Parathyroid adenoma (tissue), 2 donors: ENCODE measurements around the gene RGS3.

Experiments
- H2AFZ ChIP-seq: fragments of 300-600 bp; sonication (generic); one replicate; pipeline ENCODE4 v1.7.0; 2017; ENCODE audit warnings: antibody characterized with exemption, mild to moderate bottlenecking
- H3K27ac ChIP-seq: fragments of 300-600 bp; sonication (generic); one replicate; pipeline ENCODE4 v1.7.0; 2017
- H3K27me3 ChIP-seq: fragments of 300-600 bp; sonication (generic); one replicate; pipeline ENCODE4 v1.7.0; 2017; ENCODE audit warnings: low read length; ENCODE audit not compliant: control insufficient read depth, insufficient read depth
- H3K36me3 ChIP-seq: fragments of 300-600 bp; sonication (generic); one replicate; pipeline ENCODE4 v1.7.0; 2017; ENCODE audit warnings: low read length; ENCODE audit not compliant: control insufficient read depth, insufficient read depth
- H3K4me1 ChIP-seq: fragments of 300-600 bp; sonication (generic); one replicate; pipeline ENCODE4 v1.7.0; 2017; ENCODE audit warnings: control low read depth
- H3K4me2 ChIP-seq: fragments of 300-600 bp; sonication (generic); one replicate; pipeline ENCODE4 v1.7.0; 2017; ENCODE audit warnings: low read length
- H3K4me3 ChIP-seq: fragments of 300-600 bp; sonication (generic); one replicate; pipeline ENCODE4 v1.7.0; 2017; ENCODE audit warnings: low read depth, low read length
- H3K79me2 ChIP-seq: fragments of 300-600 bp; sonication (generic); one replicate; pipeline ENCODE4 v1.7.0; 2017; ENCODE audit warnings: control low read depth
- H3K9ac ChIP-seq: fragments of 300-600 bp; sonication (generic); one replicate; pipeline ENCODE4 v1.7.0; 2017; ENCODE audit warnings: mild to moderate bottlenecking
- H3K9me3 ChIP-seq: fragments of 300-600 bp; sonication (generic); one replicate; pipeline ENCODE4 v1.7.0; 2017; ENCODE audit warnings: low read length; ENCODE audit not compliant: control insufficient read depth
- TF ChIP-seq, protein P1 (sequence below): fragments of 300-600 bp; sonication (generic); IDR thresholded peaks from one replicate; pipeline ENCODE4 v1.7.0; 2017; ENCODE audit warnings: antibody characterized with exemption, mild to moderate bottlenecking
- donor health status: primary hyperparathyroidism.

RGS3 gene

DNA sequence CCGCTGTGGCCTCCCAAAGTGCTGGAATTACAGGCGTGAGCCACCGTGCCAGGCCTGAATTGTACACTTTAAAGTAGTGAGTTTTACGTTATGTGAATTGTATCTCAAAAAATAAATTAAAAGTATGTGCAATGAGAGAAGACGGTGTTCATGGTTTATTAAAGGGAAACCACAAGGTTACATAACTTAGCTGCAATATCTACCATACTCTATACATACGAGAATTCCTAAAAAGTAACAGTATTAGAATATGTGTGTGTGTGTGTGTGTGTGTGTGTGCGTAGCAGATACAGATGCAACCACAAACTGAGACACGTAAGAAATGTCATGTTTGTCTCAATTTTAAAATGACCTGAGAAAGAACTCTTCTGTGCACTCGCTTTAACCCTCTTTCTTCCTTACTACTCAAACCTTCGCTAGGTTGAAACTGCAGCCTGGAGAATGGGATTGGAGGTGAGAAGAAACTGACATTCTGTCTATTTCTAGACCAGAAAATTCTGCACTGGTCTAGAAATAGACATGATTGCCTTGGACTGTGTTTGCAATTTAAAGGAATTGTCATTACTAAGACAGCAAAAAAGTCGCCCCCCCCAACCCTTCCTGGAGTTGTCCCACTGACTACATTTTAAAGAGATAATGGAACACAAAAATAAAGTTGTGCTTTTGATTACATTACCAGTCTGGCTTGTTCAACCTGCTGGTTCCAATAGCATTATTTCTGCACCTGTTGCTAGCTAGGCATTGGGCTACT, 167.0 kb downstream of the RGS3 start:
- no peaks in the 10 kb centered on the region for H3K4me1 ChIP-seq
- H3K36me3 ChIP-seq, result no peaks in the 10 kb centered on the region
- no peak overlapping the region for H2AFZ ChIP-seq
- H3K9ac ChIP-seq, result no peak overlapping the region
- no peaks in the 10 kb centered on the region for H3K9me3 ChIP-seq
- H3K4me3 ChIP-seq, result no peak overlapping the region
- no peak overlapping the region for H3K4me2 ChIP-seq
- TF ChIP-seq, protein P1, sequence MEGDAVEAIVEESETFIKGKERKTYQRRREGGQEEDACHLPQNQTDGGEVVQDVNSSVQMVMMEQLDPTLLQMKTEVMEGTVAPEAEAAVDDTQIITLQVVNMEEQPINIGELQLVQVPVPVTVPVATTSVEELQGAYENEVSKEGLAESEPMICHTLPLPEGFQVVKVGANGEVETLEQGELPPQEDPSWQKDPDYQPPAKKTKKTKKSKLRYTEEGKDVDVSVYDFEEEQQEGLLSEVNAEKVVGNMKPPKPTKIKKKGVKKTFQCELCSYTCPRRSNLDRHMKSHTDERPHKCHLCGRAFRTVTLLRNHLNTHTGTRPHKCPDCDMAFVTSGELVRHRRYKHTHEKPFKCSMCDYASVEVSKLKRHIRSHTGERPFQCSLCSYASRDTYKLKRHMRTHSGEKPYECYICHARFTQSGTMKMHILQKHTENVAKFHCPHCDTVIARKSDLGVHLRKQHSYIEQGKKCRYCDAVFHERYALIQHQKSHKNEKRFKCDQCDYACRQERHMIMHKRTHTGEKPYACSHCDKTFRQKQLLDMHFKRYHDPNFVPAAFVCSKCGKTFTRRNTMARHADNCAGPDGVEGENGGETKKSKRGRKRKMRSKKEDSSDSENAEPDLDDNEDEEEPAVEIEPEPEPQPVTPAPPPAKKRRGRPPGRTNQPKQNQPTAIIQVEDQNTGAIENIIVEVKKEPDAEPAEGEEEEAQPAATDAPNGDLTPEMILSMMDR, result no peak
- no peaks in the 10 kb centered on the region for H3K27me3 ChIP-seq
- H3K79me2 ChIP-seq, result no peaks in the 10 kb centered on the region
- H3K27ac ChIP-seq, result no peak overlapping the region

DNA sequence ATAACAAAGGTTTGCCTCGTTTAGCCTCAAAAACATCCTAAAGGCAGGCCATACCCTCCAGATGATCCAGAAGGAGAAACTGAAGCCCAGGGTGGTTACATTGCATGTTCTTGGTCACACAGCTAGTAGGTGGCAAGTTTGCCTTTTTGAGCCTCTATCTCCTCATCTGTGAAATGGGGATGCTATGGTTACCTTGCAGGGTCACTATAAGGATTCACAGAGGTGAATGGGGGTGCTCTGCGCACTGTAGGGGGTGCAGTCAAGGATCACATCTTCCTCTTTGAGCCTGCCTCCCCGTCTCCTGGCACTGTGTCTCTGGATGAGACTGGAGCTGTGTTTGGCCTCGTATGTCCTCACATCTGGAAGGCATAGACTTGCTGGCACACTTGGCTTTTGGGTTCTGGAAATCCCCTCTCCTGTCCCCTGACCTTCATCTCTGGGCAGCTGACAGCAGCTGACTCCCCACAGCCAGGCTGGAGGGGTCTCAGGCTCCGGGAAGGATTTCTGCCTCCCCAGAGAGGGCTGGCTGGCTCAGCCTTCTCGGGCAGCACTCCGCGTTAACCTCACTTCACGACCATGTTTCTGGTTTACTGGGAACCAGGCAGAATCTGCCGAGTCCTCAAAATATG, 167.7 kb downstream of the RGS3 start:
- H3K4me3 ChIP-seq, result no peak overlapping the region
- H3K4me1 ChIP-seq, result no peaks in the 10 kb centered on the region
- no peak overlapping the region for H3K9ac ChIP-seq
- no peaks in the 10 kb centered on the region for H3K27me3 ChIP-seq
- no peaks in the 10 kb centered on the region for H3K79me2 ChIP-seq
- no peak overlapping the region for H3K27ac ChIP-seq
- no peak overlapping the region for H2AFZ ChIP-seq
- H3K4me2 ChIP-seq, result no peak overlapping the region
- H3K9me3 ChIP-seq, result no peaks in the 10 kb centered on the region
- no peaks in the 10 kb centered on the region for H3K36me3 ChIP-seq
- TF ChIP-seq, protein P1, result no peak

DNA sequence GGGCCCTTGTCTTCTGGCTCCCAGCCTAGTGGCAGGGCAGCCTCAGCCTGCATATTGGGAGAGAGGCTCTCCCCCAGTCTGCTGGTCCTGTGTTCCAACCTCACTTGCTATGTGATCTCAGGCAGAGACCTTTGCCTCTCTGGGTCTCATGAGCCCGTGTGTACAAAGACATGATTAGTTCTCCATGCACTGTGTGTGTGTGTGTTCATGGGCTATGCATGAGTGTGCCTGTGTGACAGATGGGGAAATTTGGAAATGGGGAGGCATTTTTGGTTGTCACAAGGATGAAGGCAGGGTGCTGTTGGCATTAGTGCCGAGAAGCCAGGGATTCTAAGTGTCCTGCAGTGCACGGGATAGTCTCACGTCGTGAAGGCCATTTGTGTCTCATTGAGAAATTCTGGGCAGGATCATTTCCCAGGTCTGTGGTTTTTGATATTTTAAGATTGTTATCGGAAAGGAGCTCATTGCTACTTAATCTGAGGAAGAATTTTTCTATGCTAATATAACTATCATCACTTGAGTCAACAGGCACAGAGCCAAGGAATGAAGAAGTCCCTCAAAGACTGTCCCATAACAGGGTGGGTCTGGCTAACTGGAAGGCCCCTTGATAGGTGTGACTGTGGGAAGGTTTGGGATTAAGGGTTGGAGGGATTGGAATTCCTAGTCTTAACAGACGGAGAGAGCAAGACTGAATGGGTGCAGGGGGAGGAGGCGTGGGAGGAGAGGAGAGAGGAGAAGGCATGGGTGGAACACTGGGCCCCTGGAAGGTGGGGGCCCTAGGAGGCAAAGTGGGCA, 168.5 kb downstream of the RGS3 start:
- Histone ChIP-seq H3K4me2 (no peak overlapping the region), H3K9ac (no peak overlapping the region), H3K4me3 (no peak overlapping the region), H3K4me1 (no peaks in the 10 kb centered on the region), H3K27me3 (no peaks in the 10 kb centered on the region), H3K27ac (no peak overlapping the region), H2AFZ (no peak overlapping the region), H3K36me3 (no peaks in the 10 kb centered on the region), H3K79me2 (no peaks in the 10 kb centered on the region), H3K9me3 (no peaks in the 10 kb centered on the region)
- TF ChIP-seq, protein P1, result no peak

DNA sequence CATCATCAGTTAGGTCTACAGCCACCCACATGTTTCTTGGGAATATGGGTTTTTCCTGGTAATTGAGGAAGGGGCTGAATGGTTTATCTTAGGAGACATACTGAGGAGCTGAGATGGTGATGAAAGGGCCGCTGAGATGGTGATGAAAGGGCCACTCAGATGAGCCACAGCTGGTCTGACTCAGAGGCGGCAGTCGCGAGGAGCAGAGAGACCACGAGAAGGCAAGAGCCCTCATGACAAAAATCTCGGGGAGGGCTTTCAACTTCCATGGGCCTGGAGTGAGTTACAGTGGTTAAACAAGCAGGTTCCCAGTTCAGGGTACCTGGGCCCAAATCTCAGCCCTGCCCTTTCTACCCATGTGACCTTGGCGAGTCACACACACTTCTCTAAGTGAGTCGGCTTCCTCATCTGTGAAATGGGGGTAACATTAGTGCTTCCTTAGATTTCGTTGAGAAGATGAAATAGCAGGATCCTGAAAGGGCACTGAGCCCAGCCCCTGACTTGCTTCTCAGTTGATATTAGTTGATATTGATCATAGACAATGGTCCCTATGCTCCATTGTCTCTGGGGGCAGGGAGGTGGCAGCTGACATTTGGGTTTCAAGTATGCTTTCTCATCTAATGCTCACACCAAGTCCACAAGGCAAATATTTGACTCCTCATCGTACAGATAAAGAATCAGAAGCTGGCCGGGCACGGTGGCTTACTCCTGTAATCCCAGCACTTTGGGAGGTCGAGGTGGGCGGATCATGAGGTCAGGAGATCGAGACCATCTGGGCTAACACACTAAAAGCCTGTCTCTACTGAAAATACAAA, 169.5 kb downstream of the RGS3 start:
- Histone ChIP-seq H2AFZ (no peak overlapping the region), H3K27ac (no peak overlapping the region), H3K27me3 (no peaks in the 10 kb centered on the region), H3K4me1 (no peaks in the 10 kb centered on the region), H3K36me3 (no peaks in the 10 kb centered on the region), H3K4me3 (no peak overlapping the region), H3K9ac (no peak overlapping the region), H3K4me2 (no peak overlapping the region), H3K9me3 (no peaks in the 10 kb centered on the region), H3K79me2 (no peaks in the 10 kb centered on the region)
- TF ChIP-seq, protein P1, result no peak
